Sciatic nerve (tissue), 2 donors: ENCODE measurements around the gene GLTPD2. TPM values are rescaled to one million over a fixed set of nuclear protein-coding genes. Genes with fewer than 3 reads are reported as not detected.
"Not testable (repeated sequence)": the region's sequence is repeated elsewhere in the genome, so short reads cannot be mapped to it uniquely, and the experiment has no call there.

ENCODE experiments used
- ATAC-seq: fragments of 200-7000 bp; cut with Tn5 transposase; one replicate; pipeline ENCODE4 v1.9.1; 2020; ENCODE audit warnings: mild to moderate bottlenecking, moderate library complexity
- DNase-seq: peaks from one replicate; pipeline ENCODE4 v3.0.0-alpha.2; 2020; ENCODE audit warnings: low spot score
- intact Hi-C: fragments of 100-400 bp; cut with DNase I; formaldehyde crosslinking; loops from one replicate; pipeline ENCODE4 v1.14.2; 2022
- total RNA-seq: library from RNA; stranded (reverse); fragmentation: NEBNext Ultra II Directional; extraction: Animal tissue kit (Norgen Biotek cat#: 25700); gene quantifications from one replicate; pipeline ENCODE4 v1.2.1, GENCODE V29; 2021
- donor health status: DM: no; HTN: no; CAD: no.
- donor health status: DM: no; HTN: no; CAD: no.

Gene GLTPD2
- total RNA-seq, 1 donor from 2014 or later: not detected

GRCh38 chr17:4800462-4801196 lies 11.9 kb downstream of the GLTPD2 start:
- intact Hi-C loops: no loop called here
- ATAC-seq (no peak), DNase-seq (no peak)

- DNase-seq (no peak), ATAC-seq (no peak)
- intact Hi-C loops: no loop called here
Observed at GRCh38 chr17:4802228-4802627, 13.5 kb downstream of the GLTPD2 start, which contains the start of gene C17orf114. TSS of gene C17orf114 (minus strand) at chr17:4802328.

DNA sequence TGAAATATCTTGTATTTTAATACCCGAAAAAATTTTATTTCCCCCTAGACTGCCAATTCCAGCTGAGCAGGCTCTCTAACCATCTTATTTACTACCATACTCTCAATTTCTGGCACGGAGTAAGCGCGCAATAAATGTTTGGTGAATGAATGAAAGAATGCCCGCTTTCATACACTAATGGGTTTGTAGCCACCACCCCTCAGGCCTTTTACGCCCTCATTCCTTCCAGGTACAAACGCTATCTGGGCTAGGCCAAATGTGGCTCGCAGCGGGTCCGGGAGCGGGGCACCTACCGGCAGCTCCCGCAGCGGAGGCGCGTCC lies 17.7 kb downstream of the GLTPD2 start:
- no peak for DNase-seq
- ATAC-seq: no peak
- intact Hi-C loops: no loop called here

DNA sequence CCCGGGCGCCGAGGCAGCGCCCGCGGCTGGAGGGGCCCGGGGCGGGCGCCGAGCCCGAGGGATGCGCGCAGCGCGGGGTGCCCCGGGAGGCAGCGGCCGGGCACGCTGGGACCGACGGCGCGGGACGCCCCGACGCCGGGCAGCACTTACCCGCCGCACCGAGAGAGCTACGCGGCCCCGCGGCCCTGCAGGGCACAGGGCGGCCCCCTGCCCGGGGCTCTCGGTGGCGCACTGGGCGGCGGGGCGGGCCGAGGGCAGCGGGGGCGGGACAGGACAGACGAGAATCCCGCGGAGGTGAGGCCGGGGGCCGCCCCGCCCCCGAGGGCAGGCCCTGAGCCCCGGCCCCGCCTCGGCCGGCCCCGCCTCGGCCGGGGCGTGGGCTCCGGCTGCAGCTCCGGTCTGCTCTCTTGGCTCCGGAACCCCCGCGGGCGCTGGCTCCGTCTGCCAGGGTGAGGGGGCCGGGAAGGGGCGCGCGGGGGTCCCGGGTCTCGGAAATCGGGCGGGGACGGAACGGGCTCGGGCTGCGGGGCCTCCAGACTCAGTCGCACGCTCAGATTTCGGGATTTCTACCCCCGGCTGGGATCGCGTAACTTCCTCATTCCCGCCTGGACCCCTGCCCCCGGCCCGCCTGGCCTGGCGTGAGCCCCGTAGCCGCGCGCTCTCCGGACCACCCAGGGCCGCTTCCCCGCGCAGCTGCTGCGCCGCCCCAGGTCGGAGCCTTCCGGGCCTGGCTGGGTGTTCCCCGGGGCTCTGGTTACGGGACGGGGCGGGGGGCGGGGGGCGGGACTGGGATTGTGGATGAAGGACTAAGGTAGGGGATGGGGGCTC lies 18.2 kb downstream of the GLTPD2 start, which contains the start of gene PLD2:
Gene PLD2 (plus strand): TSS at position 376 of the 828 bp plus-strand sequence. CDS start 621 bp downstream, outside the sequence.
- intact Hi-C loops: no loop called here
- peak; percentile 97 for ATAC-seq
- DNase-seq: peak; percentile 90

DNA sequence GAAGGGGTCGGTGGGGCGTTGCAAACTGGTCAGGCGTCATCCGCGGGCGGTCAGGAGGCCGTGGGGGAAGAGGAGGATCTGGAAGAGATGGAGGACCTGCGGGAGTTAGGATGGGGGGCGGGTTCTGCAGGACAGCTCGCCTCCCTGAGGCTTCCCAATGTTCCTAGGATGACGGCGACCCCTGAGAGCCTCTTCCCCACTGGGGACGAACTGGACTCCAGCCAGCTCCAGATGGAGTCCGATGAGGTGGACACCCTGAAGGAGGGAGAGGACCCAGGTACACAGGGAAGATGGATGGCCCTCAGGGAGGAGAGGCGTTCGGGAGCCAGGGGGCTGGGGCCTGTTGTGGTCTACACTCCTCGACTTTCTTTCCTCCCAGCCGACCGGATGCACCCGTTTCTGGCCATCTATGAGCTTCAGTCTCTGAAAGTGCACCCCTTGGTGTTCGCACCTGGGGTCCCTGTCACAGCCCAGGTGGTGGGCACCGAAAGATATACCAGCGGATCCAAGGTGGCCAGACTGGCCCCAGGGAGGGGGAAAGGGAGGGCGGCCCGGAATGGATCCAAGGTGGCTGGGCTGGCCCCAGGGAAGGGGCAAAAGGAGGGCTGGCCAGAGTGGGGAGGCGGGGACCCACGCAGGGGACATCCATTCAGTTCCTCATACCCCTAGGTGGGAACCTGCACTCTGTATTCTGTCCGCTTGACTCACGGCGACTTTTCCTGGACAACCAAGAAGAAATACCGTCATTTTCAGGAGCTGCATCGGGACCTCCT lies 19.0 kb downstream of the GLTPD2 start:
- intact Hi-C loops: no loop called here

DNA sequence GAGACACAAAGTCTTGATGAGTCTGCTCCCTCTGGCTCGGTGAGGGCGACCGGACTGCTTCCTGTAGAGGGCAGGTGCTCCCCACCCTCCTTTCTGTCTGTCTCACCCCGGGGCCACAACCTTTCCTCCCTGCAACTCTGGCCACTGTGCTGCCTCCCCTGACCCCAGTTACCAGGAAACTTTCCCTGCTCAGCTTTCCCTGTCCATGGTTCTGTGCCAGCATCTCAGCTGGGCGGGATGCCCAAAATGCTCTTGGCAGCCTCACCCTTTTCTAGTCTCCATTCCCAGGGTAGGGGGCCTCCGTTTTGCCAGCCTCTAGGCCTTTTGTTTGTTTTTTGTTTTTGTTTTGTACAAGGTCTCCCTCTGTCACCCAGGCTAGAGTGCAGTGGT lies 19.6 kb downstream of the GLTPD2 start:
- DNase-seq (peak; percentile 70), ATAC-seq (peak; percentile 20)
- intact Hi-C loops: no loop called here

More for the DNA sequence above, 19.0 kb downstream of the GLTPD2 start:
- DNase-seq (peak; percentile 64), ATAC-seq (peak; percentile 21)

DNA sequence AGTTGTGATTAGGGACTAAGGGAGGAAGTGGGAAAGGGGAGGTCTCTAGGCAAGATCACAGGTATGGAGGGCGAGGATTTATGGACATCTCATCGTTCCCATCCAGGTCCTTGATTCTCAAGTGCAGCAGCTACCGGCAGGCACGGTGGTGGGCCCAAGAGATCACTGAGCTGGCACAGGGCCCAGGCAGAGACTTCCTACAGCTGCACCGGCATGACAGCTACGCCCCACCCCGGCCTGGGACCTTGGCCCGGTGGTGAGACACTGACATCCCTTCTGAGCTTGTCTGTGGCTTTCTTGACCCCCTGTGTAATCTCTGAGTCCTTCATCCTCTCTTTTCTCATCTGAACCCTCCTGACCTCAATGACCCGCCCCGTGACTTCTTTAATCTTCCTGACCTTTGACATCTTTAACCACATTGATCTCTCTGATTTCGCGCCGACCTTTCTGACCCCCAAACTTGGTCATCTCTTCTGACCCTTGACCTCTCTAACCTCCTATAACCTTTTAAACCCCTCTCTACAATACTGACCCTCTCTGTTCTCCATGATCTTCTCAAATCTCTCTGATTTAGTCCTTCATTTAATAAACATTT lies 22.0 kb downstream of the GLTPD2 start:
- ATAC-seq (no peak), DNase-seq (no peak)
- intact Hi-C loops: no loop called here

DNA sequence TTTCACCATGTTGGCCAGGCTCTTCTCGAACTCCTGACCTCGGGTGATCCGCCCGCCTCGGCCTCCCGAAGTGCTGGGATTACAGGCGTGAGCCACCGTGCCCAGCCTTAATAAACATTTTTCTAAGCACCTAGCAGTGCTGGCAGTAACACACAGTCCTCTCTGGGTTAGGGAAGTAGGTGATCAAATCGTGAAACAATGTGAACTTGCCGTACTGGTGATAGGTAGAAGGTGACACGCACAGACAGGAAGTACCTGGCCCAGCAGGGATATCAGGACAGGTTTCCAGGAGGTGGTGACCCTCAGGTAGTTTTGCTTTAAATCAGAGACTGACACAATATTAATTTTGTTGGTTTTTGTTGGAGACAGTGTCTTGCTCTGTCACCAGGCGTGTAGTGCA lies 22.7 kb downstream of the GLTPD2 start:
- ATAC-seq (no peak), DNase-seq (no peak)
- intact Hi-C loops: no loop called here

DNA sequence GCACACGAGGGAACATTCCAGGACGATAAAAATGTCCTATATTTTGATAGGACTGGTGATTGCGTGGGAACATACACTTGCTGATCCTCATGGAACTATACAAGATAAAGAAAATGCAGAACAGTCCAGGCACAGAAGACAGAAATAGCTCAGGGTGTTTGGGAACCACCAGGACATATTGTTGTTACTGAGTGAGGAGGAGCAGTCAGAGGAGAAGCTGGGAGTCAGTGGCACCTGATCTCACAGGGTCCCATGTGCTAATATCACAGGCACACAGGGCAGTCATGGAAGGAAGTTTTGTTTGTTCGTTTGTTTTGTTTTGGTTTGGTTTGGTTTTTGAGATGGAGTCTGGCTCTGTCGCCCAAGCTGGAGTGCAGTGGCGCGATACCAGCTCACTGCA lies 23.9 kb downstream of the GLTPD2 start:
- intact Hi-C loops: no loop called here
- DNase-seq (no peak), ATAC-seq (no peak)

DNA sequence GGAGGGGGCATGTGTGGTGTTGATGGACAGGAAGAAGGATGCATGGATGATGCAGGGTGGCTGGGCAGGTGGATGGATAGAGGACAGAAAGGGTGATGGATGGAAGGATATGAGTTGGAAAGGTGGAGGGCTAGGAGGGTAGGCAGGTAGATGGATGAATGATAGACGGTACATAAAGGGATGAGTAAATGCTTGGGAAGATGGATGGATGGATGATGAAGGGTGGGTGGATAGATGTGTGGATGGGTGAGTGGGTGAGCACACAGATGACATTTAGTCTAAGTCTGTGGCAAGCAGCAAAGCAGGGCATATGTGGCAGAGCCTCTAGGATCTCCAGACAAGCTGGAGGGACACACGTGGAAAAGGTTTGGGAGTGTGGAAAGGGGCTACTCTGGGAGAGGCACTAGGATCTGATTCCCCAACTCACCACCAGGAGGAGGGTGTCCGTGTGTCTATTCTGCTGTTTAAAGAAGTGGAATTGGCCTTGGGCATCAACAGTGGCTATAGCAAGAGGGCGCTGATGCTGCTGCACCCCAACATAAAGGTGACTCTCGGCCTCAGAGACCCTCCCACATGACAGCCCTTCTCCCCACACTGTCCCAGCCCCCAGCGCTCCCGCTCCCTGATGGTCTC lies 26.4 kb downstream of the GLTPD2 start:
- intact Hi-C loops: no loop called here
- ATAC-seq: no peak
- DNase-seq: no peak

DNA sequence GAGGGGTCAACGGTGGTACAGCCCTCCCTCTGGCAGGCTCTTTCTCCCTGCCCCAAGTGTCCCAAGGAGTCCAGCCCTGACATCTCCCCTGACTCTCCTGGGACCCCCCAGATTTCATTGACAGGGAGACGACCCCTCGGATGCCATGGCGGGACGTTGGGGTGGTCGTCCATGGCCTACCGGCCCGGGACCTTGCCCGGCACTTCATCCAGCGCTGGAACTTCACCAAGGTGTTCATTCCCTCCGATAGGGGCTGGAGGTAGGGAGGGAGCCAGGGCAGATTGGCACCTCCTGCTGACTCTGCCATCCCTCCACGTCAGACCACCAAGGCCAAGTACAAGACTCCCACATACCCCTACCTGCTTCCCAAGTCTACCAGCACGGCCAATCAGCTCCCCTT lies 28.1 kb downstream of the GLTPD2 start:
- intact Hi-C loops: no loop called here
- ATAC-seq (no peak), DNase-seq (no peak)

DNA sequence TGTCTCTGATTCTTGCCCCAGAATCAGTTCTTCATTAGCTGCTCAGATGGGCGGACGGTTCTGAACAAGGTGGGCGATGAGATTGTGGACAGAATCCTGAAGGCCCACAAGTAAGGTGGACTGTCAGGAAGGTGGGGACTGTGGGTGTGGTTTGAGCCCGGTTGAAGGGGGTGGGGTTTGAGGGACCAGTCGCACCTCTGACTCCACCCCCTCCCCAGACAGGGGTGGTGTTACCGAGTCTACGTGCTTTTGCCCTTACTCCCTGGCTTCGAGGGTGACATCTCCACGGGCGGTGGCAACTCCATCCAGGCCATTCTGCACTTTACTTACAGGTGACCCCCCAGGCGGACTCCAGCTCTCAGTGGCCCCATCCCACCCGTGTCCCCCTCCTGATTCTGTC lies 29.5 kb downstream of the GLTPD2 start:
- ATAC-seq: no peak
- no peak for DNase-seq
- intact Hi-C loops: no loop called here

GRCh38 chr17:4822835-4823234 lies 34.1 kb downstream of the GLTPD2 start:
- ATAC-seq: no peak
- intact Hi-C loops: no loop called here
- no peak for DNase-seq

DNA sequence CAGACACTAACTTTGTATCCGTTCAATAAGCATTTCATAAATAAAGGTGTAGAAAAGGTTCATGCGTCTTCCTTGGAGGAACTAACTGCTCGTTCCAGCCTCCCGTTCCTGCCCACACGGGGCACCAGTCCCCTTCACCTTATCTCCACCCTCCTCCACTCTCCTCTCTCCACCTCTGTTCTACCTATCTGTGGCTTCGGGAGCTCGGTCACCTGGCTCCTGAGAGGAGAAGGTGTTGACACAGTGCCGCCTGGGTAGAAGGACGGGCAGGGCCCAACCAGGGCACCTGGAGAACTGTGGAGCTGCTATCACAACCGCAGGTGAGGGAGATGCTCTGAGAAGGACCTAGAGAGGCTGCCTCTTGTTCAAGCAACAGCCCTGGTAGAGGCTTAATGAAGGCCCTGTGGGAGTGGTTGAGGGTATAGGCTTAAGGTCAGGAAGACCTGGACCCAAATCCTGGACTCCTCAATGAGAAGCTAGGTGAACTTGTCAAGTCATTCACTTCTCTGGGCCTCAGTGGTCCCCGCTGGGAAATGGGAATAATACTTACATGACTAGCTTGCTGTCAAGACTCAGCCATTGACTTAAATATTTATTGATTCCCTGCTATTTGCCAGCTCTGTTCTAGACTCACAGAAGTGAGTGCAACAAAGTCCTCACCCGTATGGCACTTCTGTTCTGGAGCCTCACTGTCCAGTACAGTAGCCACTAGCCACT lies 34.8 kb downstream of the GLTPD2 start:
- no peak for ATAC-seq
- intact Hi-C loops: no loop called here

GRCh38 chr17:4827399-4827798 lies 38.6 kb downstream of the GLTPD2 start:
- no peak for DNase-seq
- no peak for ATAC-seq
- intact Hi-C loops: no loop called here

More for the DNA sequence above, 34.8 kb downstream of the GLTPD2 start:
- no peak for DNase-seq

DNA sequence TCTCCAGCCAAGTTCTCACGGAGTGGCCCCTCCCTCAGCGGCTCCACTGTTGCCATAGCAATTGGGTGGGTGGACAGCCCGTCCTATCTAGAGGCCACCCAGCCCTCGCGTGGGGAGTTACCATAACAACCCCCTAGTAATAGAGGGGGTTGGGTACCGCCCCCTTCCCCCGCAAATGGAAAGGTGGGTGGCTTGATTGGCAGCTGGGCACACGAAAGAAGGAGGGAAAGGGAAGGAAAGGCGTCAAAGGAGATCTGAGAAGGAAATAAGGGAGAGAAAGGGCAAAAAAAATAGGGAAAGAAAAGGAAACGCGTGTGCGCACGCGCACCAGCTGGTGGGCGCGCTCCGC lies 44.0 kb downstream of the GLTPD2 start:
- intact Hi-C loops, DNase-seq: not testable (repeated sequence)
- peak; percentile 3 for ATAC-seq

- intact Hi-C loops: no loop called here
- ATAC-seq: peak; percentile 98
- DNase-seq: peak; percentile 91
Observed at GRCh38 chr17:4833178-4833940, 44.6 kb downstream of the GLTPD2 start, which contains the start of gene MINK1. TSS of gene MINK1 (plus strand) at chr17:4833340. CDS start at chr17:4833584, 244 bp downstream.
